Globus pallidus (tissue), 1 donor: ENCODE data around the gene CETN3.

Experiments
- DNase-seq: peaks from one replicate; pipeline ENCODE4 v3.0.0-alpha.2; 2015; ENCODE audit warnings: low spot score

CETN3 gene

GRCh38 chr5:90409318-90410177, at the start of gene CETN3:
TSS of gene CETN3 (minus strand) at chr5:90409756. CDS start at chr5:90409661, 95 bp downstream.
- DNase-seq = peak; percentile 96

- DNase-seq = no peak
Observed at GRCh38 chr5:90446961-90447360, 37.4 kb upstream of the CETN3 start.

- no peak for DNase-seq
Observed at GRCh38 chr5:90440644-90441043, 31.1 kb upstream of the CETN3 start.

- no peak for DNase-seq
Observed at GRCh38 chr5:90438100-90438499, 28.5 kb upstream of the CETN3 start.

GRCh38 chr5:90437663-90438062, 28.1 kb upstream of the CETN3 start:
- no peak for DNase-seq

- DNase-seq = peak; percentile 50
Observed at GRCh38 chr5:90434116-90434714, 24.7 kb upstream of the CETN3 start.

GRCh38 chr5:90424245-90424644, 14.7 kb upstream of the CETN3 start:
- no peak for DNase-seq

GRCh38 chr5:90421136-90421535, 11.6 kb upstream of the CETN3 start:
- no peak for DNase-seq

GRCh38 chr5:90418214-90418613, 8.7 kb upstream of the CETN3 start:
- no peak for DNase-seq

- no peak for DNase-seq
Observed at GRCh38 chr5:90410178-90410762, 714 bp upstream of the CETN3 start.

GRCh38 chr5:90408571-90409317, 812 bp downstream of the CETN3 start:
- DNase-seq = no peak

- no peak for DNase-seq
Observed at GRCh38 chr5:90406466-90406865, 3.1 kb downstream of the CETN3 start.

- no peak for DNase-seq
Observed at GRCh38 chr5:90402521-90403255, 6.9 kb downstream of the CETN3 start.

GRCh38 chr5:90399251-90399650, 10.3 kb downstream of the CETN3 start:
- DNase-seq = no peak

GRCh38 chr5:90398726-90399125, 10.8 kb downstream of the CETN3 start:
- DNase-seq = peak; percentile 82

- DNase-seq = no peak
Observed at GRCh38 chr5:90395005-90395404, 14.6 kb downstream of the CETN3 start.

GRCh38 chr5:90390928-90391327, 18.6 kb downstream of the CETN3 start:
- no peak for DNase-seq

GRCh38 chr5:90390326-90390725, 19.2 kb downstream of the CETN3 start:
- no peak for DNase-seq

- DNase-seq = no peak
Observed at GRCh38 chr5:90387508-90387907, 22.0 kb downstream of the CETN3 start.

GRCh38 chr5:90386099-90386710, 23.4 kb downstream of the CETN3 start:
- no peak for DNase-seq

GRCh38 chr5:90384389-90384788, 25.2 kb downstream of the CETN3 start:
- no peak for DNase-seq
